ENCODE measurements around the gene LTC4S.

GRCh38 chr5:179786861-179787260 is 6.9 kb upstream of the LTC4S start:
- TF ChIP-seq ESRRG (CRISPR knock-in tag; IDR thresholded peaks at IDR 0.05) (no peak), ARNTL (CRISPR knock-in tag; IDR thresholded peaks at IDR 0.05; ENCODE audit: borderline replicate concordance, low read depth) (no peak), ZFP30 (CRISPR knock-in tag; IDR thresholded peaks at IDR 0.05) (no peak), CREB5 (CRISPR knock-in tag; IDR thresholded peaks at IDR 0.05; ENCODE audit: low read depth) (no peak)
- TF ChIP-seq, protein P1, sequence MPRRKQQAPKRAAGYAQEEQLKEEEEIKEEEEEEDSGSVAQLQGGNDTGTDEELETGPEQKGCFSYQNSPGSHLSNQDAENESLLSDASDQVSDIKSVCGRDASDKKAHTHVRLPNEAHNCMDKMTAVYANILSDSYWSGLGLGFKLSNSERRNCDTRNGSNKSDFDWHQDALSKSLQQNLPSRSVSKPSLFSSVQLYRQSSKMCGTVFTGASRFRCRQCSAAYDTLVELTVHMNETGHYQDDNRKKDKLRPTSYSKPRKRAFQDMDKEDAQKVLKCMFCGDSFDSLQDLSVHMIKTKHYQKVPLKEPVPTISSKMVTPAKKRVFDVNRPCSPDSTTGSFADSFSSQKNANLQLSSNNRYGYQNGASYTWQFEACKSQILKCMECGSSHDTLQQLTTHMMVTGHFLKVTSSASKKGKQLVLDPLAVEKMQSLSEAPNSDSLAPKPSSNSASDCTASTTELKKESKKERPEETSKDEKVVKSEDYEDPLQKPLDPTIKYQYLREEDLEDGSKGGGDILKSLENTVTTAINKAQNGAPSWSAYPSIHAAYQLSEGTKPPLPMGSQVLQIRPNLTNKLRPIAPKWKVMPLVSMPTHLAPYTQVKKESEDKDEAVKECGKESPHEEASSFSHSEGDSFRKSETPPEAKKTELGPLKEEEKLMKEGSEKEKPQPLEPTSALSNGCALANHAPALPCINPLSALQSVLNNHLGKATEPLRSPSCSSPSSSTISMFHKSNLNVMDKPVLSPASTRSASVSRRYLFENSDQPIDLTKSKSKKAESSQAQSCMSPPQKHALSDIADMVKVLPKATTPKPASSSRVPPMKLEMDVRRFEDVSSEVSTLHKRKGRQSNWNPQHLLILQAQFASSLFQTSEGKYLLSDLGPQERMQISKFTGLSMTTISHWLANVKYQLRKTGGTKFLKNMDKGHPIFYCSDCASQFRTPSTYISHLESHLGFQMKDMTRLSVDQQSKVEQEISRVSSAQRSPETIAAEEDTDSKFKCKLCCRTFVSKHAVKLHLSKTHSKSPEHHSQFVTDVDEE (CRISPR knock-in tag; IDR thresholded peaks at IDR 0.05): no peak

Data from SK-N-SH treated with all-trans-retinoic acid at 6 μM for 48 hours (cell line).